PFSK-1 (cell line): ENCODE results near the gene MROH2B.

ENCODE experiments used
- FOXP2 ChIP-seq: optimal IDR thresholded peaks from 2 replicates; pipeline ENCODE3; 2011; ENCODE audit warnings: borderline replicate concordance, control low read depth, inconsistent platforms; ENCODE audit not compliant: insufficient read depth; ENCODE audit errors: extremely low read length, extremely low read depth
- POLR2AphosphoS5 ChIP-seq: IDR thresholded peaks from 2 replicates; pipeline ENCODE4 v1.6.1; 2012; ENCODE audit warnings: low read depth, mild to moderate bottlenecking, control low read depth, low read length, moderate library complexity
- REST ChIP-seq, 2 experiments: IDR thresholded peaks; 2 replicates each; pipeline versions ENCODE4 v1.6.1 to v1.8.0; 2011 to 2012; ENCODE audit warnings: low read depth in 2 of 2, low read length in 2 of 2, control low read depth in 1 of 2, inconsistent platforms in 1 of 2, mild to moderate bottlenecking in 1 of 2, moderate library complexity in 1 of 2; ENCODE audit not compliant: insufficient read depth in 1 of 2
- SIN3A ChIP-seq: IDR thresholded peaks from 2 replicates; pipeline ENCODE4 v1.6.1; 2012; ENCODE audit warnings: mild to moderate bottlenecking, low read length, moderate library complexity, borderline replicate concordance; ENCODE audit not compliant: insufficient read depth
- TAF1 ChIP-seq: IDR thresholded peaks from 2 replicates; pipeline ENCODE4 v1.6.1; 2012; ENCODE audit warnings: low read length, control low read depth, borderline replicate concordance; ENCODE audit not compliant: insufficient read depth

- TF ChIP-seq TAF1 (no peak), POLR2AphosphoS5 (no peak), SIN3A (no peak), REST (IDR thresholded peaks at IDR 0.05; ENCODE audit: insufficient read depth in 1 of 2, low read depth in 2 of 2, low read length in 2 of 2) (no peak), FOXP2 (no peak)
Observed at GRCh38 chr5:41004931-41005330, 66.2 kb downstream of the MROH2B start.
